Measurements from ENCODE around the gene CCT6A. TPM values are rescaled to one million over a fixed set of nuclear protein-coding genes. Genes with fewer than 3 reads are reported as not detected.
"Not testable (repeated sequence)": the region's sequence is repeated elsewhere in the genome, so short reads cannot be mapped to it uniquely, and the experiment has no call there.

The CCT6A gene
- total RNA-seq, 1 donor: 193 TPM

DNA sequence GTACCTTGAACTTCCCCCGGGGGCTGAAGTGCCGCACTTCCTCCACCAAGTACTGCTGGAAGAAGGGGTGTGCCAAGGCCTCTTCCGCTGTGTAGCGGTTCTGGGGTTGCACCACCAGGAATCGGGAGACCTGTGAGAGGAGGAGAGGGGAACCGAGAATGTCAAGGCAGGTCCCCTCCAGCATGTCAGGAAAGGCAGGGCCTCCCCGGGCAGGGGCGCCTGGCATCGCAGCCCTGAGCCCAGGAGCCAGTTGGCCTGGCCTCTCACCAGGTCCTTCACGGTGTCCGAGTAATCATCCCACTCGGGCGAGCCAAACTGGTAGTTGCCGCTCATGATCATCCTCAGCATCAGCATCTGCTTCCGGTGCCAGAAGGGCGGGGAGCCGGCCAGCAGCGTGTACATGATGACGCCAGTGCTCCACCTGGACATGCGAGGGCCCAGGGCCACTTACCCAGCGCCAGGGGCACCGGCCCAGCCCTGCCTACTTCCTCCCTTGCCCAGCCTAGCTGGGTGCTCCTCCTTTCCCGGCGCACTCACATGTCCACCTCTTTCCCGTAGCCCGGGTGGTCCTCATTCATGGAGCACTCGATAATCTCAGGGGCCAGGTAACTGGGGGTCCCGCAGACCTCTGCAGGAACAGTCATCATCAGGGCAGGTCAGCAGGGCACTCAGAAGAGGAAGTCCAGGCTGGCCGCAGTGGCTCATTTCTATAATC lies 30.2 kb downstream of the CCT6A start:
- no peak for DNase-seq (ENCODE audit: low read depth)
- TF ChIP-seq, protein P1, sequence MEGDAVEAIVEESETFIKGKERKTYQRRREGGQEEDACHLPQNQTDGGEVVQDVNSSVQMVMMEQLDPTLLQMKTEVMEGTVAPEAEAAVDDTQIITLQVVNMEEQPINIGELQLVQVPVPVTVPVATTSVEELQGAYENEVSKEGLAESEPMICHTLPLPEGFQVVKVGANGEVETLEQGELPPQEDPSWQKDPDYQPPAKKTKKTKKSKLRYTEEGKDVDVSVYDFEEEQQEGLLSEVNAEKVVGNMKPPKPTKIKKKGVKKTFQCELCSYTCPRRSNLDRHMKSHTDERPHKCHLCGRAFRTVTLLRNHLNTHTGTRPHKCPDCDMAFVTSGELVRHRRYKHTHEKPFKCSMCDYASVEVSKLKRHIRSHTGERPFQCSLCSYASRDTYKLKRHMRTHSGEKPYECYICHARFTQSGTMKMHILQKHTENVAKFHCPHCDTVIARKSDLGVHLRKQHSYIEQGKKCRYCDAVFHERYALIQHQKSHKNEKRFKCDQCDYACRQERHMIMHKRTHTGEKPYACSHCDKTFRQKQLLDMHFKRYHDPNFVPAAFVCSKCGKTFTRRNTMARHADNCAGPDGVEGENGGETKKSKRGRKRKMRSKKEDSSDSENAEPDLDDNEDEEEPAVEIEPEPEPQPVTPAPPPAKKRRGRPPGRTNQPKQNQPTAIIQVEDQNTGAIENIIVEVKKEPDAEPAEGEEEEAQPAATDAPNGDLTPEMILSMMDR (IDR thresholded peaks at IDR 0.05; ENCODE audit: insufficient read depth, low read length): no peak
- H3K4me3 ChIP-seq (ENCODE audit: low read depth, low read length): no peak overlapping the region

DNA sequence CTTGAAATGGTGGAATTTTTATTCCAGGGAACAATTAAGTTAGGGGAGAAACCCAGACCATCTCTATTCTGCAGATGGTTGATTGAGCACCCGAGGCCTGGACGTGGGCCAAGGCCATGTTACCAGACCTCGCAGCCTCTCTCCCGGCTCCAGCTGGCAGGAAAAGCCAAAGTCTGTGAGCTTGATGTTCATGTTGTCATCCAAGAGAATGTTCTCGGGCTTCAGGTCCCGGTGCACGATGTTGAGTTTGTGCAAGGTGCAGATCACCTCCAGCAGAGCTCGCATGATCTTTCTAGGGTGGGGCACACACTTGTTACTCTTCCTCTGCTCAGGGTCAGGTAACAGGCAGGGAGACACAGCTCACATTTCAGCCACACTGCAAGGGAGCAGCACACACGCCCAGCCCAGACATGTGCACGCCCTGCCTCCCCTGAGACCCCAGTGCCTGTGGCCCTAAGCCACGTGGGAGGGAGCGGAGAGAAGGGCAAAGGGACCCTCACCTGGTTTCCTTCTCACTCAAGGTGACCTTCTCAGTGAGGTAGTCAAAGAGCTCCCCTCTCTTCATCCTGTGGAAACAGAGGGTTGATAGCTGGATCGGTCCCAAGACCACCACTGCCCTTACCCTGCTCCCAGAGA lies 31.7 kb downstream of the CCT6A start:
- DNase-seq (ENCODE audit: low read depth): no peak
- TF ChIP-seq, protein P1 (IDR thresholded peaks at IDR 0.05; ENCODE audit: insufficient read depth, low read length): no peak
- H3K4me3 ChIP-seq (ENCODE audit: low read depth, low read length): no peak overlapping the region

DNA sequence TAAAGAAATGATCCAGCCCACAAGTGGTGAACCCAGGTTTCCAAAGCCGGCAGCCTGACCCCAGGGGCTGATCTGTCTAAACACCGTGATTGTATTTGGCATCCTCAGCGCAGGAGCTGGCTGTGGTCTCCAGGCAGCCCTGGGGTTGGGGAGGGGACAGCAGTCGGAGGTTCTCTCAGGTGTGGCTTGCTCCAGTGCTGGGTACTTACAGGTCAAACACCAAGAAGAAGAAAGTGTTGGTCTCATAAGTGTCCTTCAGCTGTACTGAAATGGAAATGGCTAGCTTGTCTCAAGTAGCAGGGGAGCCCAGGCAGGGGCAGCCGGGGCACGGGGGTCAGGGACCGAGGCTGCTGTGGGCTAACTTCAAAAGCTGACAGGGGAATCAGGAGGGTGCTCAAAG lies 35.2 kb downstream of the CCT6A start:
- no peak overlapping the region for H3K4me3 ChIP-seq (ENCODE audit: low read depth, low read length)
- TF ChIP-seq, protein P1 (IDR thresholded peaks at IDR 0.05; ENCODE audit: insufficient read depth, low read length): no peak
- no peak for DNase-seq (ENCODE audit: low read depth)

DNA sequence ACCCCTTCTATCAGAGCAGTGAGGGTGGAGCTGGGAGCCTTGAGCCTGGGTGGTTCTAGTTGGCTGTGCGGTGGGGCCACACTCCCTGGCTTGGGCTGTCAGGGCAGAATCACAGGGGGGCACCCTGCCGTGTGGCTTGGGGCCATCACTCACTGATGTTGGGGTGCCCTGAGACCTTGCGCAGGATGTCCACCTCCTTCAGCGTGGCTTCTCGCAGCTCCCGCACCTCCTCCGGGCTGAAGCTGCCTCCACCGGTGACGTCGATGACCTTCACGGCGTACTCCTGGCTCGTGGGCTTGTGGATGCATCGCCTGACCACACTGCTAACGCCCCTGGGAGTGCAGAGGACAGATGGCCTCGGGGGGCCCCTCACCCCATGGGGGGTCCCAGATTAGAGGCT lies 35.9 kb downstream of the CCT6A start:
- H3K4me3 ChIP-seq (ENCODE audit: low read depth, low read length): no peak overlapping the region
- TF ChIP-seq, protein P1 (IDR thresholded peaks at IDR 0.05; ENCODE audit: insufficient read depth, low read length): no peak
- no peak for DNase-seq (ENCODE audit: low read depth)

DNA sequence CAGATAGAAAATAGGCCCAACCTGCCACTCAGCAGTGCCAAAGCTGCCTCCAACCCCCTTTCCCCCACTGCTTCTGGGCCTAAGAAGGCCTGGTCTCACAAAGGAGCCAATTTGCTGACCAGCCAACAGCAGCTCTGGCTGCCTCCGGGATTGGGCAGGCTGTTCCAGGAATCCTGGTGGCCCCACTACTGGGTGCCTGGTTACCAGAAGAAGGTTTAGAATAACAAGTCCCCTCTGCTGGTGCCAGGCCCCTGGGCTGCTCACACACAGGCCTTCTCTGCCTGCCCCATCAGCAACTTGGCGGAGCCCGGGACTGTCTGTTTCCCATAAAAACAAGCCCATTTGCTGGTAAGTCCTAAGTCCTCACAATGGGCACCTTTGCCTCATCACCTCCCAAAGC lies 40.0 kb downstream of the CCT6A start:
- TF ChIP-seq, protein P1 (IDR thresholded peaks at IDR 0.05; ENCODE audit: insufficient read depth, low read length): no peak
- DNase-seq (ENCODE audit: low read depth): peak; percentile 68
- no peak overlapping the region for H3K4me3 ChIP-seq (ENCODE audit: low read depth, low read length)

DNA sequence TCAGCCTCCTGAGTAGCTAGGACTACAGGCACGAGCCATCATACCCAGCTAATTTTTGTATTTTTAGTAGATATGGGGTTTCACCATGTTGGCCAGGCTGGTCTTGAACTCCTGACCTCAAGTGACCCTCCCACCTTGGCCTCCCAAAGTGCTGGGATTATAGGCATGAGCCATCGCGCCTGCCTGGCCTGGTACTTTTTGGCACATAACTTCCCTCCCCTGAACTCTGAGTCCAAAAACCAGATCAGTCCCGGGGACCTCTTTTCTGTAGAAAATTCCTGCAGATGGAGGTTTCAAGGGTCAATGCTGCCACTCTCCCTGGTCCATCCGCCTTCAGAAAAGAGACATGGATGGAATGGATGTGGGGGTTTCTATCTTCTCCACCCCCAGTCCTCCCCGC lies 40.8 kb downstream of the CCT6A start:
- not testable (repeated sequence) for DNase-seq (ENCODE audit: low read depth)

DNA sequence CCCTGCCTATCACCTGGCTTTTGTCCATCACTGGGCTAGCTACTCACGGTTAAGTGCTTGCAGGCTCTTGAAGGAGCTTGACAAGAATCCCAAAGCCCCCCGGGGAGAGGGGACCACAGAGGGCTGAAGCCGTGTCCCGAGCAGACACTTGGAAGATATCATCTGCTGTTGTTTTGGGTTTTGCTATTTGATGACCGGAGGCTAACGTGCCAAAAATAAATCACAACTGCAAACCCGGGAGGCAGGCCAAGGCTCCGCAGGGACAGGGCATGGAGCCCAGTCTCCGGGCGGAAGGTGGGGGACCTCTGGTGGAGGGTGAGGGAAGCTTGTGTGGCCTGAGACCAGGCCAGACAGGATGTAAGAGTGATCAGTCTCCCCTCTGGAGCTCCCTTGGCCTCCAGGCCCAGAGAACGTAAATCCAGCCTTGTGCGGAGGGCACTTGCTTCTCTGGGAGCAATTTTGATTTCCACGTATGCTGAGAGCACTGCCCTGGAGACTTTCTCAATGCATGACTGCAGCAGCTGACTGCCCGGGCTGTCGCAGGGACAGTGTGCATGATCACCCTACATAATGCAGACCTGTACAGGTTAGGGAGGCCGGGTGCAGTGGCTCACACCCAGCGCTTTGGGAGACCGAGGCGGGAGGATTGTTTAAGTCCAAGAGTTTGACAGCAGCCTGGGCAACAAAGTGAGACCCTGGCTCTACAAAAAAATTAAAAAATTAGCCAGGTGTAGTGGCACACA lies 41.4 kb downstream of the CCT6A start, which contains the start of gene PHKG1:
TSS of gene PHKG1 (minus strand) at position 164 of the 743 bp plus-strand sequence. CDS start 4,011 bp downstream, outside the sequence.
- H3K4me3 ChIP-seq (ENCODE audit: low read depth, low read length): peak within 1 kb of the TSS; percentile 2
- TF ChIP-seq, protein P1 (IDR thresholded peaks at IDR 0.05; ENCODE audit: insufficient read depth, low read length): peak; percentile 77
- DNase-seq (ENCODE audit: low read depth): peak; percentile 91

More for the DNA sequence above, 40.8 kb downstream of the CCT6A start:
- H3K4me3 ChIP-seq (ENCODE audit: low read depth, low read length): peak overlapping the region; percentile 2

All from fibroblast of the aortic adventitia (primary cell).